Measurements from ENCODE around the gene ODF2L. TPM values are rescaled to one million over a fixed set of nuclear protein-coding genes. Genes with fewer than 3 reads are reported as not detected.
A peak's percentile ranks its signal among the peaks of the same experiment; 100 is the strongest.

ODF2L gene
- total RNA-seq, 4 donors from 2014 or later: 26.5 to 134 (median 56.3) TPM

- no peak for TF ChIP-seq POLR2A (IDR thresholded peaks at IDR 0.05)
- no peak for TF ChIP-seq CTCF (IDR thresholded peaks at IDR 0.05)
- intact Hi-C loops (cut with DNase I; ENCODE audit: low total_unique reads): loop anchor here (10.0 kb wide), 1 partner anchor 110 kb away; no protein-coding TSS in a partner anchor
- Histone ChIP-seq H3K36me3 (no peaks in the 10 kb centered on the region), H3K27me3 (no peaks in the 10 kb centered on the region), H3K4me3 (no peak overlapping the region), H3K9me3 (no peaks in the 10 kb centered on the region), H3K4me1 (no peaks in the 10 kb centered on the region), H3K27ac (peak overlapping the region in 1 of 2 donors; percentile 40)
- DNase-seq: no peak
Observed at GRCh38 chr1:86394416-86394815, 1.7 kb downstream of the ODF2L start.

GRCh38 chr1:86389307-86389706 is 6.8 kb downstream of the ODF2L start:
- no peak overlapping the region for H3K4me3 ChIP-seq
- DNase-seq: no peak
- intact Hi-C loops (cut with DNase I; ENCODE audit: low total_unique reads): no loop called here
- TF ChIP-seq CTCF (IDR thresholded peaks at IDR 0.05) (no peak), POLR2A (IDR thresholded peaks at IDR 0.05) (no peak)
- no peaks in the 10 kb centered on the region for H3K4me1 ChIP-seq
- no peaks in the 10 kb centered on the region for H3K27me3 ChIP-seq
- no peaks in the 10 kb centered on the region for H3K9me3 ChIP-seq
- peak overlapping the region in 1 of 2 donors; percentile 12 for H3K27ac ChIP-seq
- H3K36me3 ChIP-seq: no peaks in the 10 kb centered on the region

GRCh38 chr1:86388777-86389176 is 7.3 kb downstream of the ODF2L start:
- intact Hi-C loops (cut with DNase I; ENCODE audit: low total_unique reads): no loop called here
- no peaks in the 10 kb centered on the region for H3K27me3 ChIP-seq
- no peak for DNase-seq
- no peaks in the 10 kb centered on the region for H3K36me3 ChIP-seq
- H3K27ac ChIP-seq: peak overlapping the region in 1 of 2 donors; percentile 9
- no peak for TF ChIP-seq POLR2A (IDR thresholded peaks at IDR 0.05)
- TF ChIP-seq CTCF (IDR thresholded peaks at IDR 0.05): no peak
- no peak overlapping the region for H3K4me3 ChIP-seq
- H3K9me3 ChIP-seq: no peaks in the 10 kb centered on the region
- no peaks in the 10 kb centered on the region for H3K4me1 ChIP-seq

GRCh38 chr1:86387916-86388627 is 8.1 kb downstream of the ODF2L start:
- no peak overlapping the region for H3K4me3 ChIP-seq
- intact Hi-C loops (cut with DNase I; ENCODE audit: low total_unique reads): no loop called here
- H3K36me3 ChIP-seq: no peaks in the 10 kb centered on the region
- DNase-seq: no peak
- H3K27ac ChIP-seq: no peak overlapping the region
- no peaks in the 10 kb centered on the region for H3K9me3 ChIP-seq
- no peaks in the 10 kb centered on the region for H3K27me3 ChIP-seq
- no peaks in the 10 kb centered on the region for H3K4me1 ChIP-seq
- TF ChIP-seq CTCF (IDR thresholded peaks at IDR 0.05) (no peak), POLR2A (IDR thresholded peaks at IDR 0.05) (no peak)

GRCh38 chr1:86382878-86383277 is 13.2 kb downstream of the ODF2L start:
- no peaks in the 10 kb centered on the region for H3K27me3 ChIP-seq
- no peaks in the 10 kb centered on the region for H3K9me3 ChIP-seq
- intact Hi-C loops (cut with DNase I; ENCODE audit: low total_unique reads): no loop called here
- H3K27ac ChIP-seq: peak overlapping the region in 1 of 2 donors; percentile 19
- H3K4me1 ChIP-seq: no peaks in the 10 kb centered on the region
- no peak overlapping the region for H3K4me3 ChIP-seq
- no peak for DNase-seq
- no peak for TF ChIP-seq POLR2A (IDR thresholded peaks at IDR 0.05)
- no peak for TF ChIP-seq CTCF (IDR thresholded peaks at IDR 0.05)
- no peaks in the 10 kb centered on the region for H3K36me3 ChIP-seq
